Measurements from ENCODE around the gene VGLL3. TPM values are rescaled to one million over a fixed set of nuclear protein-coding genes. Genes with fewer than 3 reads are reported as not detected.

VGLL3 gene
- total and polyA plus RNA-seq, 7 experiments from 2014 or later: 0.03 to 0.07 TPM; not detected in 5

- no peak overlapping the region for H3K27ac Mint-ChIP-seq
- H3K36me3 Mint-ChIP-seq: no peaks in the 10 kb centered on the region
- no peaks in the 10 kb centered on the region for H3K27me3 Mint-ChIP-seq
- ATAC-seq (no peak), DNase-seq (no peak)
- no peaks in the 10 kb centered on the region for H3K4me1 ChIP-seq (ENCODE audit: control insufficient read depth in 2 of 2, insufficient read depth in 2 of 2, low read length in 2 of 2)
- intact Hi-C loops (cut with micrococcal nuclease): loop anchor here (1.0 to 5.0 kb wide), 3 partner anchors 113 to 199 kb away; no protein-coding TSS in a partner anchor
- no peaks in the 10 kb centered on the region for H3K27me3 ChIP-seq (ENCODE audit: control insufficient read depth in 2 of 2, insufficient read depth in 2 of 2, low read length in 2 of 2)
- H3K4me1 Mint-ChIP-seq: no peaks in the 10 kb centered on the region
- no peak overlapping the region for H3K27ac ChIP-seq (ENCODE audit: low read depth, low read length)
- no peaks in the 10 kb centered on the region for H3K36me3 ChIP-seq (ENCODE audit: control insufficient read depth in 2 of 3, insufficient read depth in 3 of 3, low read length in 3 of 3)
- CTCF ChIA-PET: no interaction called here
- no peak overlapping the region for H3K4me3 ChIP-seq (ENCODE audit: low read length)
- H3K4me3 Mint-ChIP-seq: no peak overlapping the region
- H3K9me3 Mint-ChIP-seq: peaks cover 0 to 9% (median 0%) of the 10 kb centered on the region in 11 donors
- POLR2A ChIA-PET: no interaction called here
- H3K9me3 ChIP-seq (ENCODE audit: control insufficient read depth in 2 of 3, low read length in 3 of 3): no peaks in the 10 kb centered on the region
These were observed 21.3 kb downstream of the VGLL3 start for GRCh38 chr3:86969500-86970189.

- no peak overlapping the region for H3K4me3 ChIP-seq (ENCODE audit: low read length)
- H3K9me3 Mint-ChIP-seq: peaks cover 0 to 9% (median 0%) of the 10 kb centered on the region in 11 donors
- H3K36me3 Mint-ChIP-seq: no peaks in the 10 kb centered on the region
- DNase-seq (no peak), ATAC-seq (no peak)
- H3K27me3 Mint-ChIP-seq: no peaks in the 10 kb centered on the region
- CTCF ChIA-PET: no interaction called here
- no peaks in the 10 kb centered on the region for H3K27me3 ChIP-seq (ENCODE audit: control insufficient read depth in 2 of 2, insufficient read depth in 2 of 2, low read length in 2 of 2)
- H3K4me3 Mint-ChIP-seq: no peak overlapping the region
- intact Hi-C loops (cut with micrococcal nuclease): loop anchor here in 1 of 2 donors (2.0 kb wide), 1 partner anchor 114 kb away; no protein-coding TSS in a partner anchor
- POLR2A ChIA-PET: no interaction called here
- no peak overlapping the region for H3K27ac ChIP-seq (ENCODE audit: low read depth, low read length)
- no peaks in the 10 kb centered on the region for H3K4me1 Mint-ChIP-seq
- no peaks in the 10 kb centered on the region for H3K4me1 ChIP-seq (ENCODE audit: control insufficient read depth in 2 of 2, insufficient read depth in 2 of 2, low read length in 2 of 2)
- H3K36me3 ChIP-seq (ENCODE audit: control insufficient read depth in 2 of 3, insufficient read depth in 3 of 3, low read length in 3 of 3): no peaks in the 10 kb centered on the region
- no peak overlapping the region for H3K27ac Mint-ChIP-seq
- no peaks in the 10 kb centered on the region for H3K9me3 ChIP-seq (ENCODE audit: control insufficient read depth in 2 of 3, low read length in 3 of 3)
These were observed 22.6 kb downstream of the VGLL3 start for GRCh38 chr3:86968244-86968932.

GRCh38 chr3:86967062-86967461, 23.9 kb downstream of the VGLL3 start:
- Mint-ChIP-seq H3K27ac (no peak overlapping the region), H3K9me3 (peaks cover 0 to 9% (median 0%) of the 10 kb centered on the region in 11 donors), H3K36me3 (no peaks in the 10 kb centered on the region), H3K4me1 (no peaks in the 10 kb centered on the region), H3K27me3 (no peaks in the 10 kb centered on the region), H3K4me3 (no peak overlapping the region)
- Histone ChIP-seq H3K9me3 (ENCODE audit: control insufficient read depth in 2 of 3, low read length in 3 of 3) (no peaks in the 10 kb centered on the region), H3K27ac (ENCODE audit: low read depth, low read length) (no peak overlapping the region), H3K27me3 (ENCODE audit: control insufficient read depth in 2 of 2, insufficient read depth in 2 of 2, low read length in 2 of 2) (no peaks in the 10 kb centered on the region), H3K36me3 (ENCODE audit: control insufficient read depth in 2 of 3, insufficient read depth in 3 of 3, low read length in 3 of 3) (no peaks in the 10 kb centered on the region), H3K4me1 (ENCODE audit: control insufficient read depth in 2 of 2, insufficient read depth in 2 of 2, low read length in 2 of 2) (no peaks in the 10 kb centered on the region), H3K4me3 (ENCODE audit: low read length) (no peak overlapping the region)
- POLR2A ChIA-PET: no interaction called here
- ATAC-seq: no peak
- no peak for DNase-seq
- CTCF ChIA-PET: no interaction called here
- intact Hi-C loops (cut with micrococcal nuclease): no loop called here

GRCh38 chr3:86965166-86965565, 25.8 kb downstream of the VGLL3 start:
- CTCF ChIA-PET: interaction anchor here (0.6 kb wide), 1 partner anchor 907 kb away, joined by 3 read pairs; no protein-coding TSS in a partner anchor

GRCh38 chr3:86963611-86964010, 27.3 kb downstream of the VGLL3 start:
- Mint-ChIP-seq H3K4me3 (no peak overlapping the region), H3K27ac (no peak overlapping the region), H3K27me3 (no peaks in the 10 kb centered on the region), H3K9me3 (peaks cover 0 to 6% (median 0%) of the 10 kb centered on the region in 11 donors), H3K4me1 (no peaks in the 10 kb centered on the region), H3K36me3 (no peaks in the 10 kb centered on the region)
- intact Hi-C loops (cut with micrococcal nuclease): no loop called here
- Histone ChIP-seq H3K9me3 (ENCODE audit: control insufficient read depth in 2 of 3, low read length in 3 of 3) (no peaks in the 10 kb centered on the region), H3K27ac (ENCODE audit: low read depth, low read length) (no peak overlapping the region), H3K4me1 (ENCODE audit: control insufficient read depth in 2 of 2, insufficient read depth in 2 of 2, low read length in 2 of 2) (no peaks in the 10 kb centered on the region), H3K4me3 (ENCODE audit: low read length) (no peak overlapping the region), H3K36me3 (ENCODE audit: control insufficient read depth in 2 of 3, insufficient read depth in 3 of 3, low read length in 3 of 3) (no peaks in the 10 kb centered on the region), H3K27me3 (ENCODE audit: control insufficient read depth in 2 of 2, insufficient read depth in 2 of 2, low read length in 2 of 2) (no peaks in the 10 kb centered on the region)
- POLR2A ChIA-PET: no interaction called here
- ATAC-seq (no peak), DNase-seq (no peak)
- CTCF ChIA-PET: no interaction called here

More at GRCh38 chr3:86965166-86965565, 25.8 kb downstream of the VGLL3 start:
- Histone ChIP-seq H3K4me1 (ENCODE audit: control insufficient read depth in 2 of 2, insufficient read depth in 2 of 2, low read length in 2 of 2) (no peaks in the 10 kb centered on the region), H3K27ac (ENCODE audit: low read depth, low read length) (no peak overlapping the region), H3K9me3 (ENCODE audit: control insufficient read depth in 2 of 3, low read length in 3 of 3) (no peaks in the 10 kb centered on the region), H3K27me3 (ENCODE audit: control insufficient read depth in 2 of 2, insufficient read depth in 2 of 2, low read length in 2 of 2) (no peaks in the 10 kb centered on the region), H3K4me3 (ENCODE audit: low read length) (no peak overlapping the region), H3K36me3 (ENCODE audit: control insufficient read depth in 2 of 3, insufficient read depth in 3 of 3, low read length in 3 of 3) (no peaks in the 10 kb centered on the region)
- no peaks in the 10 kb centered on the region for H3K4me1 Mint-ChIP-seq
- H3K27me3 Mint-ChIP-seq: no peaks in the 10 kb centered on the region
- H3K9me3 Mint-ChIP-seq: peaks cover 0 to 8% (median 0%) of the 10 kb centered on the region in 11 donors
- intact Hi-C loops (cut with micrococcal nuclease): no loop called here
- no peaks in the 10 kb centered on the region for H3K36me3 Mint-ChIP-seq
- no peak overlapping the region for H3K27ac Mint-ChIP-seq
- POLR2A ChIA-PET: no interaction called here
- DNase-seq (no peak), ATAC-seq (no peak)
- no peak overlapping the region for H3K4me3 Mint-ChIP-seq

GRCh38 chr3:86961297-86961696, 29.7 kb downstream of the VGLL3 start:
- H3K4me1 Mint-ChIP-seq: no peaks in the 10 kb centered on the region
- DNase-seq: no peak
- Histone ChIP-seq H3K27ac (ENCODE audit: low read depth, low read length) (no peak overlapping the region), H3K27me3 (ENCODE audit: control insufficient read depth in 2 of 2, insufficient read depth in 2 of 2, low read length in 2 of 2) (no peaks in the 10 kb centered on the region), H3K4me3 (ENCODE audit: low read length) (no peak overlapping the region), H3K9me3 (ENCODE audit: control insufficient read depth in 2 of 3, low read length in 3 of 3) (no peaks in the 10 kb centered on the region), H3K36me3 (ENCODE audit: control insufficient read depth in 2 of 3, insufficient read depth in 3 of 3, low read length in 3 of 3) (no peaks in the 10 kb centered on the region), H3K4me1 (ENCODE audit: control insufficient read depth in 2 of 2, insufficient read depth in 2 of 2, low read length in 2 of 2) (no peaks in the 10 kb centered on the region)
- no peaks in the 10 kb centered on the region for H3K36me3 Mint-ChIP-seq
- no peak overlapping the region for H3K27ac Mint-ChIP-seq
- POLR2A ChIA-PET: no interaction called here
- CTCF ChIA-PET: no interaction called here
- peaks cover 0 to 6% (median 0%) of the 10 kb centered on the region in 11 donors for H3K9me3 Mint-ChIP-seq
- no peaks in the 10 kb centered on the region for H3K27me3 Mint-ChIP-seq
- intact Hi-C loops (cut with micrococcal nuclease): no loop called here
- no peak for ATAC-seq
- H3K4me3 Mint-ChIP-seq: no peak overlapping the region

GRCh38 chr3:86960550-86960949, 30.4 kb downstream of the VGLL3 start:
- ATAC-seq (no peak), DNase-seq (no peak)
- H3K27me3 Mint-ChIP-seq: no peaks in the 10 kb centered on the region
- Histone ChIP-seq H3K36me3 (ENCODE audit: control insufficient read depth in 2 of 3, insufficient read depth in 3 of 3, low read length in 3 of 3) (no peaks in the 10 kb centered on the region), H3K9me3 (ENCODE audit: control insufficient read depth in 2 of 3, low read length in 3 of 3) (no peaks in the 10 kb centered on the region), H3K4me3 (ENCODE audit: low read length) (no peak overlapping the region), H3K4me1 (ENCODE audit: control insufficient read depth in 2 of 2, insufficient read depth in 2 of 2, low read length in 2 of 2) (no peaks in the 10 kb centered on the region), H3K27ac (ENCODE audit: low read depth, low read length) (no peak overlapping the region), H3K27me3 (ENCODE audit: control insufficient read depth in 2 of 2, insufficient read depth in 2 of 2, low read length in 2 of 2) (no peaks in the 10 kb centered on the region)
- intact Hi-C loops (cut with micrococcal nuclease): no loop called here
- POLR2A ChIA-PET: no interaction called here
- no peak overlapping the region for H3K4me3 Mint-ChIP-seq
- no peak overlapping the region for H3K27ac Mint-ChIP-seq
- H3K36me3 Mint-ChIP-seq: no peaks in the 10 kb centered on the region
- H3K4me1 Mint-ChIP-seq: no peaks in the 10 kb centered on the region
- peaks cover 0 to 4% (median 0%) of the 10 kb centered on the region in 11 donors for H3K9me3 Mint-ChIP-seq
- CTCF ChIA-PET: no interaction called here
